GM21723 (cell line): ENCODE results near the gene CBS.
"Not testable (repeated sequence)": the region's sequence is repeated elsewhere in the genome, so short reads cannot be mapped to it uniquely, and the experiment has no call there.

Source experiments
- ATAC-seq: cut with Tn5 transposase; IDR thresholded peaks from one replicate; pipeline ENCODE4 v1.9.1; 2021; ENCODE audit warnings: mild to moderate bottlenecking, moderate library complexity; ENCODE audit not compliant: unreplicated experiment

Gene CBS

DNA sequence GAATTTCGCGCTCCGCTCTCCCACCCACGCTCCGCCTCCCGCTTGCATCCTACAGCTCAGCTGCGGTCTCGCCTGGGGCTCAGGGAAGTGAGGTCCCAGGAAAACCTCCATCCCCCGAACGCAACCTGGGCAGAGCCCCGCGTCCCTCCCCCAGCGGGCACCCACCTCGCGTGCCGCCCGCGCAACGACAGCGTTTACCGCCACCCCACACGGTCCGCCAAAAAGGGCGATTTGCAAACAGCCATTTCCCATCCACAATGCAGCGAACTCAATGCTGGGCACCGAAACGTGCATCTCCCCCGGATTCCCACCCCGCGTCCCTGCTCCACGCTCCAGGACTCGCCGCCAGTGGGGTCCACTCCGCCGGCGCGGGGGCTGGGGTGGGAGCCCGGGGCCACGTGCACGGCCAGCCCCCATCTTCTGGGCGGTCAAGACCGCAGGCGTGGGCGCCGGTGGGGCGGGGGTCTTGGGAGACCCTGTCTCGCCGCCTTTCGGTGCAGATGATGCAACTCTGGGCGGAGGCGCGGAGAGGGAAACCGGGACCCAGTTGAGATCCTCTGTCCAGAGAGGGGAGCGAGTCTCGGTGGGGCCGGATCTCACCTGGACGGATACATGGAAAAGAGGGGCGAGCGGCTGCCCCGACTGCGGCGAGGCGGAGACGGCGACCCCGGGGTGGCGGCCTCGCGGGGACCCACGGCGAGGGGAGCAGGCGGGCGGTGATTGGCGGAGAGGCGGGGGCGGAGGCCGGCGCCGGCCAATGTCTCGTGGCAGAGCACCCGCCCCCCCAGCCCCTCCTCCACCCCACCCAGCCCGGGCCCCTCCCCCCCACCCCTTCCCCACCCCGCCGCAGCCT, at the start of gene CBS:
TSS of gene CBS (minus strand) at position 666 of the 853 bp plus-strand sequence. CDS start 3,642 bp downstream, outside the sequence.
- not testable (repeated sequence) for ATAC-seq

DNA sequence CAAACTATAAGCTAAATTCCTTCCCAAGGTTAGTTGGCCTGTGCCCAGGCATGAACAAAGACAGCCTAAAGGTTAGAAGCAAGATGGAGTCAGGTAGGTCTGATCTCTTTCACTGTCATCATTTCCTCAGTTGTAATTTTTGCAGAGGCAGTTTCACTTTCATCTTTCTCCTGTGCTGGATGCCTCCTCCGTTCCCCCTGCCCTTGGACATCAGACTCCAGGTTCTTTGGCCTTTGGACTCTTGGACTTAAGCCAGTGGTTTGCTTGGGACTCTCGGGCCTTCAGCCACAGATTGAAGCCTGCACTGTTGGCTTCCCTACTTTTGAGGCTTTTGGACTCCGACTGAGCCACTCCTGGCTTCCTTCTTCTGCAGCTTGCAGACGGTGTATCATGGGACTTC, 40.3 kb upstream of the CBS start:
- not testable (repeated sequence) for ATAC-seq

DNA sequence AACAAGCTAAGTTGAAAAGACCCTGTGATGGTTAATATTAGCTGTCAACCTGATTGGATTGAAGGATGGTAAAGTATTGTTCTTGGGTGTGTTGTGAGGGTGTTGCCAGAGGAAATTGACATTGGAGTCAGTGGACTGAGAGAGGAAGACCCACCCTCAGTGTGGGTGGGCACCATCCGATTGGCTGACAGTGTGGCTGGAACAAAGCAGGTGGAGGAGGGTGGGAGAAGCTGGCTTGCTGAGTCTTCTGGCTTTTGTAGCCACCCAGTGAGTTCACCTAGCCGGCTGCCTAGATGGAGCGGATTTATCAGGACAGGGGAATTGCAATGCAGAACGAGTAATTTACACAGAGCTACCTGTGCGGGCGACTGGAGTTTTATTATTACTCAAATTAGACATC, 38.8 kb upstream of the CBS start:
- not testable (repeated sequence) for ATAC-seq

DNA sequence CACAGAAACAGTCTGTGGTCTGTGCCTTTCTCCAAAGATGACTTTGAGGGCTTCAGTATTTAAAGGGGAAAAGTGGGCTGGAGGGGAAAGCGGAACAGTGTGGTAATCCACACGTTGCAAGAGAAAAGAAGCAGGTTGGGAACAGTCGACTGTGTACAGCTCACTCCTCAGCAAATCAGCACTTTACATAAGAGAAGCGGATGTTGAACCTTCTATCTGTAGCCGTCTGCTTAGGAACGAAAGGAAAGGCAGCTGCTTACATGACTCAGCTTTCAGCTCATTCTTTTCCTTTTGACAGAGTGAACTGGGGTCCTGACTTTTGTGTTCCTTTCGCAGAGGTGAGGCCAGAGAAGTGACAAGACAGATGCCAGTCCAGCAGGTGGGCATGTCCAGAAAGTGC, 33.4 kb upstream of the CBS start:
- ATAC-seq: peak; percentile 45

DNA sequence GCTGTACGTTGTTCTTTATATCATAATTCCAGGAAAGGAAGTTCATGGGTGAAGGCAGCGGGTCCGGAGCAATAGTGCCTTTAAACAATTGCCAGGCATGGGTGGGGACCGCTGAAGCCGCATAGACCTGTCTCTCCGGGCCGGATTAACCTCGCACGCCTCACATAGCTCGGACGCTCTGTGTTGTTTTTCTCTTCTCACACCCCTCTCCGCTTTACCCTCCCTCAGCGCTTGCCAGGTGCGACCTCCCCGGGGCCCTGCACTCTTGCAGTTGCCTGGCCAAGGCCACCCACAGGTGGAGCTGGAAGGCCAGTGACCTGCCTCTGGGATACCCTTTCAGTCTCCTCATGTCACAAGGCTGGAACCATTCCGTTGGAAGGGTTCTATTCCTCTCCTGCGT, 32.5 kb upstream of the CBS start:
- ATAC-seq: not testable (repeated sequence)

DNA sequence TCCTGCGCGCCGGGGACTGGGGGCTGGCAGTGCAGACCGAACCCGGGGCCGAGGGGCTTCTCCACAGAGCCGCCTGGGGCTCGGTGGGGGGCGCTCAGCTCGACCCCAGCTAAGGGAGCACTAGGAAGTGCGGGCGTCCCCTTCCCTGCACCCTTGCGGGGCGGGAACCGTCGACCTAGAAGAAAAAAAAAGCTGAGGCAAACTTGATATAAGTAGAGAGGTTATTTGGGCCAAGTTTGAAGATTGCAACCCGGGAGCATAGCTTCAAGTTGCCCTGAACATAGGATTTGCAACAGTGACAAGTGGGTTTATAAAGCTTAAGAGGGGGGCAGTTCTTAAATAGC, 32.1 kb upstream of the CBS start:
- ATAC-seq: peak; percentile 20

DNA sequence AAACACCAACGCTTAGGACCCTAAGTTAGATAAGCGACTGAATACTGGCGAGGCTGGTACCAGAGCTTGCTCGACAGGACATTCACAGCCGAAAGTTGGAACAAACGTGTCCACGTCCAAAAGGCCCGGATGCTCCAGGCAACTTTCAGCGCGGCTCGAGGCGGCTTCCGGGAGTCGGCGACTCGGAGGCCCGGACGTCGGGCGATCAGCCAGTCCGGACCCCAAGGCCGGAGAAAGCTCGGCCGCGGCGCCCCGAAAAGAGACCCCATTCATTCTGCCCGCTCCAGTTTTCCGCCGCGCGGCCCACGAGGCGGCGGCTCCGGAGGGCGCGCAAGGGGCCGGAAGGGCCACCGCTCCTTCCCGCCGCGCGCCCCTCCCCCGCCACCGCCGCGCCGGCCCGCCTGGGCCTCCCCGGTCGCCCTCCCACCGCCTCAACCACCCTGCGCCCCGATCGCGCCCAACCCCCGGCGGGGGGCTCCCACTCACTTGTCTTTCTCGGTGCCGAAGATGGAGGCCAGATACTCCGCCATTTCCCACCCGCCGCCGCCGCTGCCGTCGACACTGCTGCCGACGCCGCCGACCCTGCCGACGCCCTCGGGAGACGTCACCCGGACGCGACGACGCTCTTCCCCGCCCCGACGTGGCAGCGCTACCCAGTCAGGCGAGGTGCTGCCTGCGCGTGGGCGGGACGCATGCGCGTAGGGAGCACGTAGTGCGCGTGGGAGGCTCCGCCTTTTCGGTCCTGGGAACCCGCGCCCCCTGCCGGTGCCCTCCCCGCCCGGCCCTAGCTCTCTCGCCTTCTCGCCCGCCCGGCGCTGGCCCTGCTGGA, 31.5 kb upstream of the CBS start, which contains the start of gene U2AF1:
TSS of gene U2AF1 (minus strand) at position 606 of the 829 bp plus-strand sequence. CDS start at position 530, 76 bp downstream.
- ATAC-seq: peak; percentile 57

DNA sequence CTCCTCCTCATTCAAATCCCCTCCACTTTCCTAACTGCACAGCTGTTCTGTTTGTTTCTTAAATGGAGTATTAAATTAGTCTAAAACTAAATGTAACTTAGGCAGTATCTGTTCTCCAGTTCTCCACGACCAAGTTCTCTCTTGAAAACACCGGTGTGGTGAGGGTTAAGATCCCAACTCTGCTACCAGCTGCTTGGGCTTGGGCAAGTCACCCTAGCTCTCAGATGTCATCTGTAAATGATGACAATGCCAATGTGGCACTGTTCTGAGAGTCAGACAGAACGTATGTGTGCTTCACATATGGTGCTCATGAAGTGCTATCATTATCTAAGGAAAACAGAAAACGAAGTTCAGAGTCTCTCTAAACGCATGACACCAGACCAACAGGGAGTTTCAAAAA, 29.0 kb upstream of the CBS start:
- not testable (repeated sequence) for ATAC-seq

DNA sequence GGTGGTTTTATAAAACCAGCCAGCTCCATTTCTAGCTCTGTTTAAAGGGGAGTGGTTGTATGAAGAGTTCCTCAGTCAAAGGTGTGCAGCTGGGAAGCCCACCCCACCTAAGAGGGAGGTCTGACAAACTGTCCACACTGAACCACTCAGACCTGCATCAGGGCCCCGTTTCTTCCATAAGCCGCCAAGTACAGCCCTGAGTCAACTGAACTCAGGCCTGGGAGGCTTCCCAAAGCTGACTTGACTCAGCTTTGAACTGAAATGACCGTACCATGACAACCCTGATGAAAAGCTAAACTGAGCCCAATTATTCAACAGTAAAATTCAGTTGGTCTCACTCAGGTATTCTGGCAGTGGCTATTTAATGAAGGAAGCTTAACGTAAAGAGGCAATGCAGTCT, 26.6 kb upstream of the CBS start:
- ATAC-seq: not testable (repeated sequence)

DNA sequence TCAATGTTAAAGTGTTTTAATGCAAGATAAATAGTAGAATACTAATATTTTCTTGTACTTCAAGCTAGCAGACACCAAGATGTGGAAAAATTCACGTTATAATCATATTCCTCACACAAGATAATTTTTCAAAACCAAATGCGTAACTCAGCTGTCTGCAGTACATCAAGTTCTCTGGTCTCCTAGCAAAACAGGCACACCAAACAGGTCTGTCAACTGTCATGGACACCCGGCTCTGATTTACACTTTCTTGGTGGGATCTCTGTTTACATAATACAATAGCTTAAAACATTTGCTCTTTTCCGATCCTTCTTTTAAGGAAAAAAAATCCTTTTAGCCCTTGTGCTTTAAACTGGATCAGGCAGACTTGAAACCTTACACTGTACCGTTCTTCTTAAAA, 26.0 kb upstream of the CBS start:
- not testable (repeated sequence) for ATAC-seq

DNA sequence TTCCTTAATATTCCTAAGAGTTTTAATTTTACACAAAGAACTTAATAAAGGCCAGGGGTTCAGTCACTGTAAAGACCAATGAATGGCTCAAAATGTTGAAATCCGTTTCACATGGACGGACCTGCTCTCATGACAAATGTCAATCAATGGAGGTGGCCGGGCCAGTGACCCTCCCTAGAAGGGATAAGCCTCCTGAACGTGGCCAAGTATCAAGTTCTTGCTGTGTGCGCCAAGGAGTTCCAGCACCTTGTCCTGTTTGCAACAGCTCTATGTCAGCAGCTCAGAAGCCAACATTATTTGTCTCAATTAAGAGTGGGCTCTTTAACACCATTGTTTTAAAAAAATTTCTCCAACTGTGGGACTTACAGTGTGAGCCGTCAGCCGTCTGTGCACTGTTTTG, 25.4 kb upstream of the CBS start:
- ATAC-seq: not testable (repeated sequence)

DNA sequence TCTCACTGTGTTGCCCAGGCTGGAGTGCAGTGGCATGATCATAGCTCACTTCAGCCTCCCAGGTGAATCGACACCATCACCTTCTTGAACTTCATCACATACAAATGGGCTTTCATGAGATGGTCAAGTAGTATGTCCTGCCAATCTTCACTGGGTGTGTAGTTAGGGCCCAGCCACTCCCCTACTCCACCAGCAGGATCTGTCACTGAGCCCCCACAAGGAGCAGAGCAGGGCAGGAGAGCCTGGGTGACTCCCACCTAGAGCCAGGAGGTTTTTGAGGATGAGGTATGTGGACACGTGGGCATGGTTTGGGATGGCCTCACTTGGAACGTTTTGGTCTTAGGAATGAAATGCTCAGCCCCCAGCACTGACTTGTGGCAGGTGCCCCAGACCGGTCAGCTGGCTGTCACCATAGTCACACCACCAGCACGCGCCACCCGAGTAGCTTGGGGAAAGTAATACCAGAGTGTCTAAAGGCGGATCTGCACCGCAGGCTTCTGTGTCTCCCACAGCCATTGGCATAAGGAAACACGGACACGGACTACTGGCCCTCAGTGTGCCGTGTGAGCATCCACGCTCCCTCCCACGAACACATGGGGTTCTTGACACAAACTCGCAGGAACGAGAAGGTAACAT, 16.5 kb upstream of the CBS start:
- not testable (repeated sequence) for ATAC-seq

DNA sequence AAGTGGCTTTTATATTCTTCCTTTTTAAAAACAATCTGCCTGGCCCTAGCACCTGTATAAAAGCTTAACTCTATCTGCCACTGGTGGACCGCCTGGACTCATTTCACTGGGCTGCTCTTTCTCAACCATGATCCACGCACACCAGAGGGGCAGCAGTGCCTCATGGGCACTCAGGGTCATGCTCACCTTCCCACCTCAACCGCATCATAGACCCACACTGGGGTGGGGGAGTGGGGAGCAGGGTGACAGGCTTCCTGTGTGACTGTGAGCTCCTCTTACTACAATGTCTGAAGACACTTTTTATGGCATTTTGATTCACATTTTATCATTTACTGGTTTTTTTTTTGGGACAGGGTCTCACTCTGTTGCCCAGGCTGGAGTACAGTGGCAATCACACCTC, 15.3 kb upstream of the CBS start:
- not testable (repeated sequence) for ATAC-seq

DNA sequence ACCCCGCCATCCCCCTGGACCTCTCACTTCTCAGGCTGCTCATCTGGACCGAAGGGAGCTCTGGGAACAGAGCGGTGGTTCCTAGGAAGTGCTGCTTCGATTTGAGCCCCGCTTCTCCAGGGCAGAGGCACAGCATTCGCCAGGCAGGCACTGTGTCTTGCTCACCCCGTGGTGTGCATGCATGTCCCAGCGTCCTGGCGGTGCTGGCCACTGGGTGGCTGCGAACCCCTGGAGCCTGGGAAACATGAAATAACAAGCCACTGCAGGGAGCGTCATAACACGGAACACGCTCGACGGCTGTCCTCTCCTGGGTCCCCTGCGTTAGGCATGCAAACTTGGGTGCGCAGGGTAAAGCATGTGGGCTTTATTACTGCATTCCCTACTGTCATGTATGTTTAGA, 13.8 kb upstream of the CBS start:
- not testable (repeated sequence) for ATAC-seq

DNA sequence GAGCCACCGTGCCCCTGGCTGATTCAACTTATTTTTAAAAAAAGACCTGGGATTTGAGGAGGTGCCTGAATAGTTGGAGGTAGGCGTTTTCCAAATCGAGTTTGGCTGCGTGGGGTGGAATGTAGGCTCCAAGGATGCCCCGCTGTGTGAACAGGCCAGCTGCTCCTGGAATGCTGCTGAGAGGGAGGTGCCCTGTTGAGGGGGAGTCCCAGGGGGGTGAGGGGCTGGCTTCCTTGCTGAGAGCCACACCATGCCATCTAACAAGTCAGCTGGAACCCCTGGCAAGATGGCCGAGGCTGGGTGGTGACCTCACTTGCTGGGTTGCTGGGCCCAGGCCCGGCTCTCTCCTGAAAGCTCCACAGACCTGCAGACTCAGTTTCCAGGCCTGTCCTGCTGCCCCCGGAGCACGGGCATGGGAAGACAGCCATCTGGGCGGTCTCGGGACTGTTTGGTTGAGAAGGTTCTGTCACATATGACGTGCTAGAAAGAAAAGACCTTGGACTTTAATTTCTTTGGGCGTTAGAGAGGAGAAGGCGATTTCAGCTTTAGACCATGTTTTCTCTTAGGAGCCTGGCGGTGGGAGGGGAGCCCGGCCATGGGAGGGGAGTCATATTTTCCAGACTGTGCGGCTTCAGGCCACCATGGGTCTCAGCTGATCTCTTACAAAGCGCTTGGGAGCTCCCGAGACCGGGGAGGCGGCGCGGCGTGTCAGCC, 7.1 kb upstream of the CBS start:
- not testable (repeated sequence) for ATAC-seq

DNA sequence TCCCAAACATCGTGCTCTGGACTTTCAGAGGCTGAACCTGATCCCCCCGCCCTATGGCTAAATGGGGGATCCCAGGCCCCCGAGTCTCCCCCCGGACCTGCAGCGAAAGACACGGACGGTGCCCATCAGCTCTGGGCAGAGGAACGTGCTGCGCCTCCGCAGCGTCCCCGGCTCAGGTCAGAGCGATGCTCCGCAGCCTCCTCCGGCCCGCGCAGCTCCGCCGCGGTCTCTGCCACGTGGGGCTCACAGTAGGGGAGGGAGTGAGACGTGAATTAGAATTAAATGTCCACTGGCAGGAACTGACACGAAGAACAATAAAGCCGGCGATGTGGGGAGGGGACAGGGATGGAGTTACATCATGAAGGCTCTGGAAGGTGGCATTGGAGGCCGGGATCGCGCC, 1.0 kb upstream of the CBS start:
- not testable (repeated sequence) for ATAC-seq

DNA sequence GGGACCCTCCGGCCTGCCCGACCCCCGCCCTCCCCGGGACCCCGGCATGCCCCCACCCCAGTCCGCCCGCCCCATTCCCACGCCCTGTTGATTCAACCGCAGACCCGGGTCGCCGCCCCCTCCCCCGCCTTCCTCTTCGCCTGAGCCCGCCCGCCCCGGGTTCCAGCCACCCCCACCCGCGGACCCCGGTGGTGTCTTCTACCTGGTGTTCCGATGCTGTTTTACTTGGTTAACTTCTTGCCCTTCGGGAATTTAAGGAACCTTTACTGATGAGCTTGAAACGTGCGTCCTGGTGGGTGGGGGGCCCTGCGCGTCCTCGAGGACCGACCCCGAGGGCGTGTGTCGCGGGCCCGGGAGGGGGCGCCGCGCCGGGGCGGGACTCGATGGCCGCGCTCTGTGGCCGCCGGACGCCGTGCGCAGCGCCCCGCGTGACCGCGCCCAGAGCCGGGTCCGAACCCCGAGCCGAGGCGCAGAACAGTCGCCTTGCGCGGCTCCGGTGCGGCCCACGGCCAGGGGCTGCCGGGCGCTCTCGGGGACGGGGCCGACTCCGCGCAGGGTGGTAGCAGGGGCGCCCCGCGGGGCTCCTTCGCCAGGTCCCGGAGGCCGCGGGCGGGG, 495 bp upstream of the CBS start:
- ATAC-seq: not testable (repeated sequence)

DNA sequence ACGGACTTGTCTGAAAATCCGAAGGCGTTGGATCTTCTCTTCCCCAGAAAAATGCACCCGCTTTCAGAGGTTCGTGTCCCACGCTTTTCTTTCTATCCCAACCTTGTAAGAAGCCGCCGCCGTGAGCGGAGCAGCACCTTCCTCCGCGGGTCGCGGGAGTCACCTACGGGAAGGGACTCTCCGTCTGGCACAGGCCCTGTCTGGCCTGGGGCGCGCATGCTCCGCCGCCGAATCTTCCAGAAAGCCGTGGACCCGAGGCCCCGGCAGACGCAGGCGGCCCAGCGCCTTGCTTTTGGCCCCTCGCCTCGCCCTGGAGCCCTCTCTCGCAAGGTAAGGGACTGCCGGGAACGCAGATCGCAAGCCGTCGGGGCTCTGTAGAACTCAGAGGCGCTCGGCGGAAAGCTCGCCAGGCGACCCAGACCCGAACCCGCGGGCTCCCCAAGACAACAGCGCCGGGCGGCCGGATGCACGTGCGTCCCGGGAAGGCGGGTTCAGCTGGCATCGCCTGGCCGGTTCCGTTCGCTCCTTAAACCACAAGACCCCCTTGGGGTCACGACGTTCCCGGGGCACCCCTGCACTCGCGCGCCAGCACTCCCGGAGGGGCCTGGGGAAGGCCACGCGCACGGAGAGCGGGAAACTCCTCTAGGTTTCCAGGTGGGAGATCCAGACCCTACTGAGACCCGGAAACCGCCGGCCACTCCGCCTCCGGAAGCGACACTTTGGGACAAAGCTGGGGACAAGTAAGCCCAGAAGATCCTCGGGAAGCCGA, 1.1 kb downstream of the CBS start:
- not testable (repeated sequence) for ATAC-seq

DNA sequence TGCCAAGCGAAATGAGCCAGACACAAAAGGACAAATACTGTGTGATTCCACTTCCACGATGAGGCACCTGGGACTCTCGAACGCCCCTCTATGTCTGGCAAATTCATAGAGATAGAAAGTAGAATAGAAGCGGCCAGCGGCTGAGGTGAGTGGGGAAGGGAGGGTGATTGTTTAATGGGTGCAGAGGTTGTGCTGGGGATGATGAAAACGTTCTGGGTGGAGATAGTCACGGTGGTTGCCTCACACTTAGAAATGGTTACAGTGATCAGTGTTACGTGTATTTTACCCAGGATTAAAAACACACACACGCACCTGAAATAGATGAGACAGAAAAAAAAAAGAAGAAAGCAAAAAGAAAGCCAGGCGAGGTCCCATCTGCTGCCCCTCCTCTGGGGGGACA, 2.9 kb downstream of the CBS start:
- not testable (repeated sequence) for ATAC-seq
